Colonic mucosa (tissue), 4 donors: ENCODE data around the gene HIGD1A. TPM values are rescaled to one million over a fixed set of nuclear protein-coding genes. Genes with fewer than 3 reads are reported as not detected.

ENCODE experiments used
- DNase-seq: peaks from one replicate; pipeline ENCODE4 v3.0.0-alpha.2; 2020
- H3K27ac ChIP-seq: fragments of 200-600 bp; one replicate; pipeline ENCODE4 v1.8.0; 2021
- H3K27me3 ChIP-seq: fragments of 200-600 bp; one replicate; pipeline ENCODE4 v1.8.0; 2021
- H3K36me3 ChIP-seq: fragments of 200-600 bp; one replicate; pipeline ENCODE4 v1.8.0; 2021
- H3K4me1 ChIP-seq: fragments of 200-600 bp; one replicate; pipeline ENCODE4 v1.8.0; 2021; ENCODE audit warnings: mild to moderate bottlenecking
- H3K4me3 ChIP-seq: fragments of 200-600 bp; one replicate; pipeline ENCODE4 v1.8.0; 2021
- H3K9ac ChIP-seq, 2 donors: one replicate each; pipeline ENCODE4 v1.7.0; 2013; ENCODE audit warnings: control low read depth in 2 of 2, low read depth in 2 of 2, low read length in 2 of 2
- H3K9me3 ChIP-seq: fragments of 200-600 bp; one replicate; pipeline ENCODE4 v1.8.0; 2021
- intact Hi-C: fragments of 100-400 bp; cut with DNase I; formaldehyde crosslinking; loops from one replicate; pipeline ENCODE4 v1.14.1; 2022
- total RNA-seq, 2 donors: library from RNA; stranded (reverse); fragmentation: NEBNext Ultra II Directional in 1 of 2; extraction: Animal tissue kit (Norgen Biotek cat#: 25700) in 1 of 2; gene quantifications; one replicate each; pipeline ENCODE4 v1.2.1, GENCODE V29; 2021
- TF ChIP-seq, protein P1 (sequence below): fragments of 200-600 bp; IDR thresholded peaks from one replicate; pipeline ENCODE4 v1.8.0; 2022; ENCODE audit warnings: antibody characterized with exemption, mild to moderate bottlenecking
- donor health status: healthy.
- donor health status: DM: no; HTN: no; CAD: no.
- donor health status: DM: no; HTN: no; CAD: no.

The HIGD1A gene
- total RNA-seq, 2 donors from 2014 or later = 224 to 360 TPM

- intact Hi-C loops = no loop called here
- H3K9me3 ChIP-seq = no peaks in the 10 kb centered on the region
- H3K4me1 ChIP-seq = no peaks in the 10 kb centered on the region
- no peak overlapping the region for H3K4me3 ChIP-seq
- peak overlapping the region; percentile 62 for H3K27ac ChIP-seq
- H3K27me3 ChIP-seq = no peaks in the 10 kb centered on the region
- peak; percentile 65 for DNase-seq
- H3K36me3 ChIP-seq = no peaks in the 10 kb centered on the region
- TF ChIP-seq, protein P1, sequence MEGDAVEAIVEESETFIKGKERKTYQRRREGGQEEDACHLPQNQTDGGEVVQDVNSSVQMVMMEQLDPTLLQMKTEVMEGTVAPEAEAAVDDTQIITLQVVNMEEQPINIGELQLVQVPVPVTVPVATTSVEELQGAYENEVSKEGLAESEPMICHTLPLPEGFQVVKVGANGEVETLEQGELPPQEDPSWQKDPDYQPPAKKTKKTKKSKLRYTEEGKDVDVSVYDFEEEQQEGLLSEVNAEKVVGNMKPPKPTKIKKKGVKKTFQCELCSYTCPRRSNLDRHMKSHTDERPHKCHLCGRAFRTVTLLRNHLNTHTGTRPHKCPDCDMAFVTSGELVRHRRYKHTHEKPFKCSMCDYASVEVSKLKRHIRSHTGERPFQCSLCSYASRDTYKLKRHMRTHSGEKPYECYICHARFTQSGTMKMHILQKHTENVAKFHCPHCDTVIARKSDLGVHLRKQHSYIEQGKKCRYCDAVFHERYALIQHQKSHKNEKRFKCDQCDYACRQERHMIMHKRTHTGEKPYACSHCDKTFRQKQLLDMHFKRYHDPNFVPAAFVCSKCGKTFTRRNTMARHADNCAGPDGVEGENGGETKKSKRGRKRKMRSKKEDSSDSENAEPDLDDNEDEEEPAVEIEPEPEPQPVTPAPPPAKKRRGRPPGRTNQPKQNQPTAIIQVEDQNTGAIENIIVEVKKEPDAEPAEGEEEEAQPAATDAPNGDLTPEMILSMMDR = no peak
- H3K9ac ChIP-seq = peak overlapping the region in 1 of 2 donors; percentile 46
Observed at GRCh38 chr3:42829083-42829627, 24.9 kb upstream of the HIGD1A start.

DNA sequence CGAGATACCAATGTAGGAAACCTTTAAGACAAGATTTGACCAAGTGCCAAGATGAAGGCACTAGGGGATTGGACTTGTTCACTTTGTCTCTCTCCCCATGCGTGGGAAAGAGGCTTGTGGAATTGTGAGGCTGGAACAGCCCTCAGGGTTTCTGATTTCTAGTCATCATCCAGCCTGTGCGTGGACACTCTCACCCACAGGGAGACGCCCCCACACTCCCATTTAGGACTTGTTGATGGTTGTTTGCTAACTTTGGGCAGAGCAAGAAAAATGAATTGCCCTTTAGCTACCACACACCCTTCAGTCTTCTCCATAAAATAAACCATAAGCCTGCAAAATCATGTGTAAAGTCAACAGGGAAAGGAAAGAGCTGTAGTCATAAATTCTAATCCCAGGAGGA is 23.4 kb upstream of the HIGD1A start:
- H3K9ac ChIP-seq = peak overlapping the region; percentile 14 to 35
- H3K4me3 ChIP-seq = no peak overlapping the region
- H3K9me3 ChIP-seq = no peaks in the 10 kb centered on the region
- peak; percentile 78 for DNase-seq
- TF ChIP-seq, protein P1 = no peak
- no peaks in the 10 kb centered on the region for H3K27me3 ChIP-seq
- peak overlapping the region; percentile 85 for H3K27ac ChIP-seq
- no peaks in the 10 kb centered on the region for H3K4me1 ChIP-seq
- intact Hi-C loops = no loop called here
- no peaks in the 10 kb centered on the region for H3K36me3 ChIP-seq

GRCh38 chr3:42827023-42827422 is 22.7 kb upstream of the HIGD1A start:
- Histone ChIP-seq H3K4me3 (no peak overlapping the region), H3K9me3 (no peaks in the 10 kb centered on the region), H3K27me3 (no peaks in the 10 kb centered on the region), H3K4me1 (no peaks in the 10 kb centered on the region), H3K27ac (peak overlapping the region; percentile 85), H3K9ac (peak overlapping the region in 1 of 2 donors; percentile 35), H3K36me3 (no peaks in the 10 kb centered on the region)
- intact Hi-C loops = no loop called here
- TF ChIP-seq, protein P1 = no peak
- no peak for DNase-seq

DNA sequence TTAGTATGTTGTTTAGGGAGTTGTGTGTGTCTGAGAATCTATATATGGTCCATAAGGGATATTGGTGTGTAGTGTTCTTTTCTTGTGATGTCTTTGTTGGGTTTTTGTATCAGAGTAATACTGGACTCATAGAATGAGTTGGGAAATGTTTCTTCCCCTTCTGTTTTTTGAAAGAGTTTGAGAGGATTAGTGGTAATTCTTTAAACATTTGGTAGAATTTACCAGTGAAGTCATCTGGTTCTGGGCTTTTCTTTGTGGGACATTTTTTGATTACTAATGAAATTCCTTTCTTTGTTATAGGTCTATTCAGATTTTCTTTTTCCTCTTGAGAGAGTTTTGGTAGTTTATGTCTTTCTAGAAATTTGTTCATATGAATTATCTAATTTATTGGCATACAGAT is 21.9 kb upstream of the HIGD1A start:
- Histone ChIP-seq H3K9ac (no peak overlapping the region), H3K4me3 (no peak overlapping the region), H3K27ac (no peak overlapping the region), H3K36me3 (no peaks in the 10 kb centered on the region), H3K4me1 (no peaks in the 10 kb centered on the region), H3K9me3 (no peaks in the 10 kb centered on the region), H3K27me3 (no peaks in the 10 kb centered on the region)
- TF ChIP-seq, protein P1 = no peak
- intact Hi-C loops = no loop called here
- DNase-seq = no peak

DNA sequence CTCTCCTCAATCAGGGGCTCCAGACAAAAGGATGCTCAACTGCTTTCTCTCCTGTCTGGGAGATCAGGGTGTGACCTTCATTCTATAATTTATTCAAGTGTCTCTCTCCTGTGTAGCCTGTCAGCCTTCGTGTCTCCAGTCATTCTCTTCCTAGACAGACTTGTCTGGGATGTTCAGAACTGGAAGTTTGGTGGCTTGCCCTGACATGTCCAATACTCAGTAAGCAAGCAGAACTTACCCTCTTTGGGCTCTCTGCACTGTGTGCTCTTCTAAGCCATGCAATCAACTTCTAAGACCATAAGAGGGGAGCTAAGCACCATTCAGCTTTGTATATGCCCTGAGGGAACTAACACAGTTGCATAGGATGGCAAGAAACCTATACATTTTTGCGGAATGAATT is 19.1 kb upstream of the HIGD1A start:
- TF ChIP-seq, protein P1 = no peak
- H3K4me1 ChIP-seq = peaks cover 4% of the 10 kb centered on the region
- intact Hi-C loops = no loop called here

More for the DNA sequence above, 19.1 kb upstream of the HIGD1A start:
- no peak overlapping the region for H3K27ac ChIP-seq
- H3K4me3 ChIP-seq = no peak overlapping the region
- H3K27me3 ChIP-seq = no peaks in the 10 kb centered on the region
- no peaks in the 10 kb centered on the region for H3K9me3 ChIP-seq
- DNase-seq = peak; percentile 20
- no peaks in the 10 kb centered on the region for H3K36me3 ChIP-seq
- H3K9ac ChIP-seq = no peak overlapping the region
